Stimulated activated CD4-positive, alpha-beta T cell treated with anti-CD3 and anti-CD28 coated beads, TNF-alpha, amount 100 ng/mL, for 48 hours (primary cell): ENCODE results near the gene ELF1.
"Not testable (repeated sequence)": the region's sequence is repeated elsewhere in the genome, so short reads cannot be mapped to it uniquely, and the experiment has no call there.

Experiments used
- DNase-seq, 3 donors: peaks; one replicate each; pipeline ENCODE4 v3.0.0-alpha.2; 2020; ENCODE audit warnings: low read depth in 3 of 3

The ELF1 gene

GRCh38 chr13:40982772-40983171 is 36.3 kb downstream of the ELF1 start:
- DNase-seq, result peak in 1 of 3 donors; percentile 31

GRCh38 chr13:40981949-40982348 is 37.2 kb downstream of the ELF1 start:
- DNase-seq, result no peak

- DNase-seq, result no peak
These were observed 37.8 kb downstream of the ELF1 start for GRCh38 chr13:40981361-40981760.

- DNase-seq, result no peak
These were observed 38.7 kb downstream of the ELF1 start for GRCh38 chr13:40980461-40980860.

GRCh38 chr13:40979232-40979631 is 39.9 kb downstream of the ELF1 start:
- no peak for DNase-seq

GRCh38 chr13:40978109-40978508 is 41.0 kb downstream of the ELF1 start:
- not testable (repeated sequence) for DNase-seq

GRCh38 chr13:40975441-40975840 is 43.7 kb downstream of the ELF1 start:
- DNase-seq, result no peak

GRCh38 chr13:40974460-40975407 is 44.4 kb downstream of the ELF1 start:
- DNase-seq, result no peak

GRCh38 chr13:40973409-40973808 is 45.7 kb downstream of the ELF1 start:
- no peak for DNase-seq

- no peak for DNase-seq
These were observed 47.8 kb downstream of the ELF1 start for GRCh38 chr13:40971321-40971720.

GRCh38 chr13:40970803-40971202 is 48.3 kb downstream of the ELF1 start:
- no peak for DNase-seq

GRCh38 chr13:40969169-40969901 is 49.8 kb downstream of the ELF1 start:
- DNase-seq, result no peak

- DNase-seq, result no peak
These were observed 50.6 kb downstream of the ELF1 start for GRCh38 chr13:40968416-40969000.

GRCh38 chr13:40966298-40966697 is 52.8 kb downstream of the ELF1 start:
- no peak for DNase-seq

- DNase-seq, result no peak
These were observed 55.2 kb downstream of the ELF1 start for GRCh38 chr13:40963927-40964326.

- DNase-seq, result no peak
These were observed 57.3 kb downstream of the ELF1 start for GRCh38 chr13:40961826-40962225.

- no peak for DNase-seq
These were observed 57.9 kb downstream of the ELF1 start for GRCh38 chr13:40961214-40961613.

GRCh38 chr13:40960716-40961115 is 58.4 kb downstream of the ELF1 start:
- DNase-seq, result no peak

GRCh38 chr13:40958655-40959054 is 60.5 kb downstream of the ELF1 start:
- no peak for DNase-seq

- DNase-seq, result no peak
These were observed 72.6 kb downstream of the ELF1 start for GRCh38 chr13:40946485-40946884.

- no peak for DNase-seq
These were observed 76.0 kb downstream of the ELF1 start for GRCh38 chr13:40943073-40943472.

GRCh38 chr13:40941581-40941980 is 77.5 kb downstream of the ELF1 start:
- DNase-seq, result no peak

- no peak for DNase-seq
These were observed 78.3 kb downstream of the ELF1 start for GRCh38 chr13:40940841-40941240.
